ENCODE data around the gene PCDHB9. TPM values are rescaled to one million over a fixed set of nuclear protein-coding genes. Genes with fewer than 3 reads are reported as not detected.

Gene PCDHB9
- total and polyA plus RNA-seq, 2 experiments from 2014 or later = 0.27 to 0.63 TPM

Other genes with a start within 250 kb of the PCDHB9 start
Only the 30 nearest of the 37 such genes appear.
- 0.03 and 0.08 TPM in 2 replicates for gene PCDHB1, start 135.8 kb upstream of the PCDHB9 start, total RNA-seq (2014; rRNA removed; shearing (Covaris generic))
- 0.05 and 0.09 TPM in 2 replicates for gene PCDHB1, start 135.8 kb upstream of the PCDHB9 start, polyA plus RNA-seq (2016; fragmentation: Nextera tagmentation; extraction: Ambion mirVana)
- gene PCDHB2, start 92.5 kb upstream of the PCDHB9 start, total RNA-seq (2014; rRNA removed; shearing (Covaris generic)) = 28.6 and 34.2 TPM in 2 replicates
- 7.1 and 9.3 TPM in 2 replicates for gene PCDHB2, start 92.5 kb upstream of the PCDHB9 start, polyA plus RNA-seq (2016; fragmentation: Nextera tagmentation; extraction: Ambion mirVana)
- 15.3 and 19.4 TPM in 2 replicates for gene PCDHB3, start 86.7 kb upstream of the PCDHB9 start, total RNA-seq (2014; rRNA removed; shearing (Covaris generic))
- gene PCDHB3, start 86.7 kb upstream of the PCDHB9 start, polyA plus RNA-seq (2016; fragmentation: Nextera tagmentation; extraction: Ambion mirVana) = 4.7 and 5.2 TPM in 2 replicates
- gene PCDHB4, start 65.3 kb upstream of the PCDHB9 start, total RNA-seq (2014; rRNA removed; shearing (Covaris generic)) = 1.7 and 2.7 TPM in 2 replicates
- gene PCDHB4, start 65.3 kb upstream of the PCDHB9 start, polyA plus RNA-seq (2016; fragmentation: Nextera tagmentation; extraction: Ambion mirVana) = 0.87 and 1.3 TPM in 2 replicates
- 37.7 and 49.7 TPM in 2 replicates for gene PCDHB5, start 52.0 kb upstream of the PCDHB9 start, total RNA-seq (2014; rRNA removed; shearing (Covaris generic))
- 18.7 and 20.0 TPM in 2 replicates for gene PCDHB5, start 52.0 kb upstream of the PCDHB9 start, polyA plus RNA-seq (2016; fragmentation: Nextera tagmentation; extraction: Ambion mirVana)
- gene PCDHB6, start 37.1 kb upstream of the PCDHB9 start, total RNA-seq (2014; rRNA removed; shearing (Covaris generic)) = 0.23 and 0.52 TPM in 2 replicates
- 0.11 and 0.17 TPM in 2 replicates for gene PCDHB6, start 37.1 kb upstream of the PCDHB9 start, polyA plus RNA-seq (2016; fragmentation: Nextera tagmentation; extraction: Ambion mirVana)
- 0.39 and 1.0 TPM in 2 replicates for gene PCDHB7, start 14.5 kb upstream of the PCDHB9 start, total RNA-seq (2014; rRNA removed; shearing (Covaris generic))
- 0.33 and 0.48 TPM in 2 replicates for gene PCDHB7, start 14.5 kb upstream of the PCDHB9 start, polyA plus RNA-seq (2016; fragmentation: Nextera tagmentation; extraction: Ambion mirVana)
- 2.6 and 2.7 TPM in 2 replicates for gene PCDHB8, start 9.4 kb upstream of the PCDHB9 start, total RNA-seq (2014; rRNA removed; shearing (Covaris generic))
- 0.45 and 0.84 TPM in 2 replicates for gene PCDHB8, start 9.4 kb upstream of the PCDHB9 start, polyA plus RNA-seq (2016; fragmentation: Nextera tagmentation; extraction: Ambion mirVana)
- 2.2 and 2.4 TPM in 2 replicates for gene PCDHB16, start 4.8 kb upstream of the PCDHB9 start, total RNA-seq (2014; rRNA removed; shearing (Covaris generic))
- 0.73 and 0.92 TPM in 2 replicates for gene PCDHB16, start 4.8 kb upstream of the PCDHB9 start, polyA plus RNA-seq (2016; fragmentation: Nextera tagmentation; extraction: Ambion mirVana)
- 0.89 and 2.7 TPM in 2 replicates for gene PCDHB10, start 5.2 kb downstream of the PCDHB9 start, total RNA-seq (2014; rRNA removed; shearing (Covaris generic))
- gene PCDHB10, start 5.2 kb downstream of the PCDHB9 start, polyA plus RNA-seq (2016; fragmentation: Nextera tagmentation; extraction: Ambion mirVana) = 1.6 and 1.7 TPM in 2 replicates
- 0.47 and 1.3 TPM in 2 replicates for gene PCDHB11, start 12.5 kb downstream of the PCDHB9 start, total RNA-seq (2014; rRNA removed; shearing (Covaris generic))
- gene PCDHB11, start 12.5 kb downstream of the PCDHB9 start, polyA plus RNA-seq (2016; fragmentation: Nextera tagmentation; extraction: Ambion mirVana) = 0.19 and 0.33 TPM in 2 replicates
- gene PCDHB12, start 21.6 kb downstream of the PCDHB9 start, total RNA-seq (2014; rRNA removed; shearing (Covaris generic)) = 3.7 and 4.3 TPM in 2 replicates
- 0.80 and 1.3 TPM in 2 replicates for gene PCDHB12, start 21.6 kb downstream of the PCDHB9 start, polyA plus RNA-seq (2016; fragmentation: Nextera tagmentation; extraction: Ambion mirVana)
- 2.4 and 3.5 TPM in 2 replicates for gene PCDHB13, start 26.8 kb downstream of the PCDHB9 start, total RNA-seq (2014; rRNA removed; shearing (Covaris generic))
- 0.87 and 1.1 TPM in 2 replicates for gene PCDHB13, start 26.8 kb downstream of the PCDHB9 start, polyA plus RNA-seq (2016; fragmentation: Nextera tagmentation; extraction: Ambion mirVana)
- gene PCDHB14, start 36.2 kb downstream of the PCDHB9 start, total RNA-seq (2014; rRNA removed; shearing (Covaris generic)) = 3.2 and 4.1 TPM in 2 replicates
- gene PCDHB14, start 36.2 kb downstream of the PCDHB9 start, polyA plus RNA-seq (2016; fragmentation: Nextera tagmentation; extraction: Ambion mirVana) = 0.71 and 0.83 TPM in 2 replicates
- gene PCDHB15, start 58.2 kb downstream of the PCDHB9 start, total RNA-seq (2014; rRNA removed; shearing (Covaris generic)) = 8.0 and 12.1 TPM in 2 replicates
- 4.9 and 6.1 TPM in 2 replicates for gene PCDHB15, start 58.2 kb downstream of the PCDHB9 start, polyA plus RNA-seq (2016; fragmentation: Nextera tagmentation; extraction: Ambion mirVana)
- gene SLC25A2, start 116.9 kb downstream of the PCDHB9 start, total RNA-seq (2014; rRNA removed; shearing (Covaris generic)) = not detected in 2 replicates
- gene SLC25A2, start 116.9 kb downstream of the PCDHB9 start, polyA plus RNA-seq (2016; fragmentation: Nextera tagmentation; extraction: Ambion mirVana) = not detected in 2 replicates
- 92.0 and 107 TPM in 2 replicates for gene TAF7, start 133.6 kb downstream of the PCDHB9 start, total RNA-seq (2014; rRNA removed; shearing (Covaris generic))
- 187 and 217 TPM in 2 replicates for gene TAF7, start 133.6 kb downstream of the PCDHB9 start, polyA plus RNA-seq (2016; fragmentation: Nextera tagmentation; extraction: Ambion mirVana)
- gene PCDHGA1, start 143.4 kb downstream of the PCDHB9 start, total RNA-seq (2014; rRNA removed; shearing (Covaris generic)) = 1.7 and 2.2 TPM in 2 replicates
- gene PCDHGA1, start 143.4 kb downstream of the PCDHB9 start, polyA plus RNA-seq (2016; fragmentation: Nextera tagmentation; extraction: Ambion mirVana) = 0.07 and 0.39 TPM in 2 replicates
- gene PCDHGA2, start 151.6 kb downstream of the PCDHB9 start, total RNA-seq (2014; rRNA removed; shearing (Covaris generic)) = 0.82 and 1.0 TPM in 2 replicates
- gene PCDHGA2, start 151.6 kb downstream of the PCDHB9 start, polyA plus RNA-seq (2016; fragmentation: Nextera tagmentation; extraction: Ambion mirVana) = 0.17 and 0.45 TPM in 2 replicates
- gene PCDHGA3, start 156.7 kb downstream of the PCDHB9 start, total RNA-seq (2014; rRNA removed; shearing (Covaris generic)) = 0.90 and 1.2 TPM in 2 replicates
- gene PCDHGA3, start 156.7 kb downstream of the PCDHB9 start, polyA plus RNA-seq (2016; fragmentation: Nextera tagmentation; extraction: Ambion mirVana) = 0.28 and 0.63 TPM in 2 replicates
- gene PCDHGB1, start 162.9 kb downstream of the PCDHB9 start, total RNA-seq (2014; rRNA removed; shearing (Covaris generic)) = 8.9 and 9.1 TPM in 2 replicates
- 0.52 and 0.74 TPM in 2 replicates for gene PCDHGB1, start 162.9 kb downstream of the PCDHB9 start, polyA plus RNA-seq (2016; fragmentation: Nextera tagmentation; extraction: Ambion mirVana)
- 4.2 and 7.2 TPM in 2 replicates for gene PCDHGA4, start 167.9 kb downstream of the PCDHB9 start, total RNA-seq (2014; rRNA removed; shearing (Covaris generic))
- 0.33 and 0.99 TPM in 2 replicates for gene PCDHGA4, start 167.9 kb downstream of the PCDHB9 start, polyA plus RNA-seq (2016; fragmentation: Nextera tagmentation; extraction: Ambion mirVana)
- gene PCDHGB2, start 172.8 kb downstream of the PCDHB9 start, total RNA-seq (2014; rRNA removed; shearing (Covaris generic)) = 5.0 and 5.8 TPM in 2 replicates
- gene PCDHGB2, start 172.8 kb downstream of the PCDHB9 start, polyA plus RNA-seq (2016; fragmentation: Nextera tagmentation; extraction: Ambion mirVana) = 0.87 and 1.2 TPM in 2 replicates
- 2.9 and 3.1 TPM in 2 replicates for gene PCDHGA5, start 177.0 kb downstream of the PCDHB9 start, total RNA-seq (2014; rRNA removed; shearing (Covaris generic))
- gene PCDHGA5, start 177.0 kb downstream of the PCDHB9 start, polyA plus RNA-seq (2016; fragmentation: Nextera tagmentation; extraction: Ambion mirVana) = 0.49 and 0.55 TPM in 2 replicates
- 4.8 and 5.8 TPM in 2 replicates for gene PCDHGB3, start 183.1 kb downstream of the PCDHB9 start, total RNA-seq (2014; rRNA removed; shearing (Covaris generic))
- gene PCDHGB3, start 183.1 kb downstream of the PCDHB9 start, polyA plus RNA-seq (2016; fragmentation: Nextera tagmentation; extraction: Ambion mirVana) = 0.24 and 0.26 TPM in 2 replicates
- gene PCDHGA6, start 186.7 kb downstream of the PCDHB9 start, total RNA-seq (2014; rRNA removed; shearing (Covaris generic)) = 4.5 and 4.8 TPM in 2 replicates
- gene PCDHGA6, start 186.7 kb downstream of the PCDHB9 start, polyA plus RNA-seq (2016; fragmentation: Nextera tagmentation; extraction: Ambion mirVana) = 0.99 and 1.2 TPM in 2 replicates
- gene PCDHGA7, start 195.6 kb downstream of the PCDHB9 start, total RNA-seq (2014; rRNA removed; shearing (Covaris generic)) = 2.9 and 4.4 TPM in 2 replicates
- 0.44 and 0.50 TPM in 2 replicates for gene PCDHGA7, start 195.6 kb downstream of the PCDHB9 start, polyA plus RNA-seq (2016; fragmentation: Nextera tagmentation; extraction: Ambion mirVana)
- 13.0 and 16.6 TPM in 2 replicates for gene PCDHGB4, start 200.5 kb downstream of the PCDHB9 start, total RNA-seq (2014; rRNA removed; shearing (Covaris generic))
- 3.0 and 3.5 TPM in 2 replicates for gene PCDHGB4, start 200.5 kb downstream of the PCDHB9 start, polyA plus RNA-seq (2016; fragmentation: Nextera tagmentation; extraction: Ambion mirVana)
- gene PCDHGA8, start 205.5 kb downstream of the PCDHB9 start, total RNA-seq (2014; rRNA removed; shearing (Covaris generic)) = 4.6 and 5.3 TPM in 2 replicates
- gene PCDHGA8, start 205.5 kb downstream of the PCDHB9 start, polyA plus RNA-seq (2016; fragmentation: Nextera tagmentation; extraction: Ambion mirVana) = 0.70 and 1.1 TPM in 2 replicates
- gene PCDHGB5, start 210.8 kb downstream of the PCDHB9 start, total RNA-seq (2014; rRNA removed; shearing (Covaris generic)) = 15.7 and 18.5 TPM in 2 replicates
- 1.7 and 2.5 TPM in 2 replicates for gene PCDHGB5, start 210.8 kb downstream of the PCDHB9 start, polyA plus RNA-seq (2016; fragmentation: Nextera tagmentation; extraction: Ambion mirVana)

Measured in GM23338 (cell line).